ENCODE measurements around the gene SUSD5.
"Not testable (repeated sequence)": the region's sequence is repeated elsewhere in the genome, so short reads cannot be mapped to it uniquely, and the experiment has no call there.

Gene SUSD5

GRCh38 chr3:33162621-33163020, 56.0 kb downstream of the SUSD5 start:
- not testable (repeated sequence) for H3K27me3 ChIP-seq (ENCODE audit: control insufficient read depth in 5 of 5, insufficient read depth in 4 of 5, low read length in 5 of 5); H3K9ac ChIP-seq (ENCODE audit: low read length in 5 of 5); H3K4me3 ChIP-seq (ENCODE audit: low read depth in 1 of 5, low read length in 5 of 5); H3K9me3 ChIP-seq (ENCODE audit: control insufficient read depth in 5 of 5, low read length in 5 of 5); H3K27ac ChIP-seq (ENCODE audit: low read depth, low read length); H3K4me1 ChIP-seq (ENCODE audit: control insufficient read depth in 5 of 5, insufficient read depth in 5 of 5, low read length in 5 of 5); H3K36me3 ChIP-seq (ENCODE audit: control insufficient read depth in 5 of 5, insufficient read depth in 5 of 5, low read length in 5 of 5)

DNA sequence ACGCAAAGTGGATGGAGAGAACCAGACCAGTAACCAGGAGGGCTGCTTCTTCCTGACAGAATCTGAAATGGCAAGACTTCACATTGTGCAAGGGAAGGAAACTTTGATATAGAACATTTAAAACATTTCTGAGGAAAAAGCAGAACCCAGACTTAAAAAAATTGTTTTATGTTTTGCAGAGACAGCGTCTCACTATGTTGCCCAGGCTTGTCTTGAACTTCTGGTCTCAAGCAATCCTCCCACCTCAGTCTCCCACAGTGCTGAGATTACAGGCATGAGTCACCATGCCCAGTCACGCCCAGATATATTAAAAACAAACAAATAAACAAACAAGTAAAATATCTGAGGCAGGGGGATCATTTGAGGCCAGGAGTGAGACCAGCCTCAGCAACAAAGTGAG, 58.6 kb downstream of the SUSD5 start:
- no peaks in the 10 kb centered on the region for H3K4me1 ChIP-seq (ENCODE audit: control insufficient read depth in 5 of 5, insufficient read depth in 5 of 5, low read length in 5 of 5)
- no peaks in the 10 kb centered on the region for H3K36me3 ChIP-seq (ENCODE audit: control insufficient read depth in 5 of 5, insufficient read depth in 5 of 5, low read length in 5 of 5)
- no peaks in the 10 kb centered on the region for H3K27me3 ChIP-seq (ENCODE audit: control insufficient read depth in 5 of 5, insufficient read depth in 4 of 5, low read length in 5 of 5)
- H3K27ac ChIP-seq (ENCODE audit: low read depth, low read length), result no peak overlapping the region
- H3K9ac ChIP-seq (ENCODE audit: low read length in 5 of 5), result no peak overlapping the region
- no peaks in the 10 kb centered on the region for H3K9me3 ChIP-seq (ENCODE audit: control insufficient read depth in 5 of 5, low read length in 5 of 5)
- no peak overlapping the region for H3K4me3 ChIP-seq (ENCODE audit: low read depth in 1 of 5, low read length in 5 of 5)

DNA sequence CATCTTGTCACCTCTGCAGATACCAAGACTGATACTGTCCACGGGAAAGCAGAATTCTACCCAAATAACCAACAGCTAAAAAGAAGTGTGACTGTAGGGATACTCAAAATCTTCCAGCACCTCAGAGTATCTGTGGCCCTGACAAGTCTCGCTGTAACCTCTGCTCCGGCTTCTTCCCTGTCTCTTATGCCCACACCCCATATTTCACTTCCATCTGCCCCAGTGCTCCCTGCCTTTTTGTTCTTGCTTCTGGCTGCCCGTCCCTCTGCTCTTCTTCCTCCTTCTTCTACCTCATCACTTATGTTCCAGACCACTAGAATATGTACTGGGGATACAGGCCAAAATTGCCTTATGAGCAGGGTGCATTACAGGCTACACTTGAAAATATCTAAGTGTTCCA, 59.4 kb downstream of the SUSD5 start:
- Histone ChIP-seq H3K36me3 (ENCODE audit: control insufficient read depth in 5 of 5, insufficient read depth in 5 of 5, low read length in 5 of 5) (no peaks in the 10 kb centered on the region), H3K27me3 (ENCODE audit: control insufficient read depth in 5 of 5, insufficient read depth in 4 of 5, low read length in 5 of 5) (no peaks in the 10 kb centered on the region), H3K9me3 (ENCODE audit: control insufficient read depth in 5 of 5, low read length in 5 of 5) (no peaks in the 10 kb centered on the region), H3K27ac (ENCODE audit: low read depth, low read length) (no peak overlapping the region), H3K9ac (ENCODE audit: low read length in 5 of 5) (no peak overlapping the region), H3K4me1 (ENCODE audit: control insufficient read depth in 5 of 5, insufficient read depth in 5 of 5, low read length in 5 of 5) (no peaks in the 10 kb centered on the region), H3K4me3 (ENCODE audit: low read depth in 1 of 5, low read length in 5 of 5) (no peak overlapping the region)

DNA sequence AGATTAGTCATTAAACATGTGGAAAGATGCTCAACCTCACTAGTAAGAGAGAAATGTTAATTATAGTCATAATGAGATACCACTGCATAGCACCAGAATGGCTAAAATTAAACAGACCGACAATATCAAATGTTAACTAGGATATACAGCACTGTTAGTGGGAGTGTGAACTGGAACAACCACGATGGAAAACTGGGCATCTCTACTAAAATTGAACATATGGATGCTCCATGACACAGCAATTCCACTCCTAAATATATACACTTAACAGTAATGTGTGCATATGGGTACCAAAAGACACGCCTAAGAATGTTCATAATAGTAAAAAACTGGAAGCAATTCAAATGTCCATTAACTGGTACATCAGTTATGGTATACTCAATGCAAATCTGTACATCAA, 63.3 kb downstream of the SUSD5 start:
- H3K4me3 ChIP-seq (ENCODE audit: low read depth in 1 of 5, low read length in 5 of 5), result no peak overlapping the region
- no peaks in the 10 kb centered on the region for H3K36me3 ChIP-seq (ENCODE audit: control insufficient read depth in 5 of 5, insufficient read depth in 5 of 5, low read length in 5 of 5)
- H3K27me3 ChIP-seq (ENCODE audit: control insufficient read depth in 5 of 5, insufficient read depth in 4 of 5, low read length in 5 of 5), result peaks cover 0 to 2% (median 0%) of the 10 kb centered on the region in 5 donors
- no peaks in the 10 kb centered on the region for H3K4me1 ChIP-seq (ENCODE audit: control insufficient read depth in 5 of 5, insufficient read depth in 5 of 5, low read length in 5 of 5)
- H3K9ac ChIP-seq (ENCODE audit: low read length in 5 of 5), result no peak overlapping the region
- H3K27ac ChIP-seq (ENCODE audit: low read depth, low read length), result no peak overlapping the region
- no peaks in the 10 kb centered on the region for H3K9me3 ChIP-seq (ENCODE audit: control insufficient read depth in 5 of 5, low read length in 5 of 5)

DNA sequence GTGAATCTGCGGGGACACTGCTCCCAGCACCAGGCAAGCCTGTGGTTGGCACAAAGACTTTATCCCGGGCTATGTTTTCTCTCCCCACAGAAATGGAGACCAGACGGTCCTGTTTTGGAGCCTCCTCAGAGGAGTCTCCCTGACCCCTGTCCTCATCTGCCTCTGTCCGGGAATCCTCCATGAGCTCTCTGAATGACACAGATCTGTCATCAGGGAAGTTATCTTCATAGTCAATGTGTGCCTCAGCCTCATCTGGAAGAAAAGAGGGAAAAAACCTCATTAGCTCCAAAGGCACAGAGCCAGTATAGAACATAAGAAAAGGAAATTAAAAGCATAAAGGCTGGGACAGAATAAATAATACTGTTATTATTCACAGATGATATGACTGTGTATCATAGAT, 64.8 kb downstream of the SUSD5 start:
- no peak overlapping the region for H3K9ac ChIP-seq (ENCODE audit: low read length in 5 of 5)
- peaks cover 0 to 2% (median 0%) of the 10 kb centered on the region in 5 donors for H3K27me3 ChIP-seq (ENCODE audit: control insufficient read depth in 5 of 5, insufficient read depth in 4 of 5, low read length in 5 of 5)
- H3K4me3 ChIP-seq (ENCODE audit: low read depth in 1 of 5, low read length in 5 of 5), result no peak overlapping the region
- H3K4me1 ChIP-seq (ENCODE audit: control insufficient read depth in 5 of 5, insufficient read depth in 5 of 5, low read length in 5 of 5), result peaks cover 0 to 4% (median 0%) of the 10 kb centered on the region in 5 donors
- H3K36me3 ChIP-seq (ENCODE audit: control insufficient read depth in 5 of 5, insufficient read depth in 5 of 5, low read length in 5 of 5), result no peaks in the 10 kb centered on the region
- H3K27ac ChIP-seq (ENCODE audit: low read depth, low read length), result no peak overlapping the region
- no peaks in the 10 kb centered on the region for H3K9me3 ChIP-seq (ENCODE audit: control insufficient read depth in 5 of 5, low read length in 5 of 5)

DNA sequence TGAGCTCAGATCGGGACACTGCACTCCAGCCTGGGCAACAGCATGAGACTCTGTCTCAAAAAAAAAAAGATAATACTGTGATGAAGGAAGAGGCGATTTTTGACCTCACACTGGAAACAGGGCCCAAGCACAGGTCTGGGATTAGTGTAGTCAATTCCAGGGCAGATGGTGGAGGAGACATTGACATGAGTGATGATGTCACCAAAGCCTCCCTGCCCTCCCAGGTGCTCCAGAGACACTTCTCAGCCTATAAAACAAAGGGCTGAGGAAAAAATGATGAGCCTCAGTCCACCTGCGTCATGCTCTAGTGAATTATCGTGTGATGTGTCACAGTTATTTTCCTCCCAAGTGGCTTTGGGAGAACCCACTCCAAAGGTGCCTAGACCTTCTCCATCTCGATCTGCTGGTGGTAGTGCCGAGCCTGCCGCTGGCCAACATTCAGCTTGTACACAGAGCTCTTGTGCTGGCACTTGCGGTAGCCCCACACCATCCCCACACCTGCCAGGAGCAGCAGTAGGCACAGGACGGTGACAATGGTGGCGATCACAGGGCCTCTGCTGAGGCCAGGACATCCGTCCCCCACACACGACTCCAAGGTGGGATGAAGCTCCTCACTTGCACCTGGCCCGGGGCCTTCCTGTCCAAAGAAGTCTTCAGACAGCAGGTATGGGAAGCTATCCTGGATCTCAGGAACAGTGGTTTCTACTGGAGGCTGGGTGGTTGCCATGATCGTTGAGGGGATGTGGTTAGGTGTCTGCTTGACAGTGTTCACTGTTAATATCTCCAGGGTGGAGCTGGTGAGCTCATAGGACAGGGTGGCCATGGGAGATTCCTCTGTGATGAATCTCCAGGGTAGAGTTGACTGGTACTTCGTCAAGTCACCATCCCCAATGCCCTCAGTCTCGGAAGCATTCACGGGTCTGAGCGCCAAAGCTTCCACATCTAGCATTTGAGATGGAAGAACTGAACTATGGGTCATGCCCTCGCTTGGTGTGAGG, 65.9 kb downstream of the SUSD5 start:
- H3K27me3 ChIP-seq (ENCODE audit: control insufficient read depth in 5 of 5, insufficient read depth in 4 of 5, low read length in 5 of 5), result peaks cover 0 to 2% (median 0%) of the 10 kb centered on the region in 5 donors
- no peaks in the 10 kb centered on the region for H3K36me3 ChIP-seq (ENCODE audit: control insufficient read depth in 5 of 5, insufficient read depth in 5 of 5, low read length in 5 of 5)
- H3K4me1 ChIP-seq (ENCODE audit: control insufficient read depth in 5 of 5, insufficient read depth in 5 of 5, low read length in 5 of 5), result peaks cover 0 to 6% (median 0%) of the 10 kb centered on the region in 5 donors
- H3K9me3 ChIP-seq (ENCODE audit: control insufficient read depth in 5 of 5, low read length in 5 of 5), result no peaks in the 10 kb centered on the region
- no peak overlapping the region for H3K9ac ChIP-seq (ENCODE audit: low read length in 5 of 5)
- no peak overlapping the region for H3K4me3 ChIP-seq (ENCODE audit: low read depth in 1 of 5, low read length in 5 of 5)
- H3K27ac ChIP-seq (ENCODE audit: low read depth, low read length), result no peak overlapping the region

GRCh38 chr3:33149342-33149741, 69.3 kb downstream of the SUSD5 start:
- Histone ChIP-seq H3K4me3 (ENCODE audit: low read depth in 1 of 5, low read length in 5 of 5) (no peak overlapping the region), H3K4me1 (ENCODE audit: control insufficient read depth in 5 of 5, insufficient read depth in 5 of 5, low read length in 5 of 5) (peaks cover 0 to 14% (median 4%) of the 10 kb centered on the region in 5 donors), H3K9ac (ENCODE audit: low read length in 5 of 5) (no peak overlapping the region), H3K27ac (ENCODE audit: low read depth, low read length) (no peak overlapping the region), H3K27me3 (ENCODE audit: control insufficient read depth in 5 of 5, insufficient read depth in 4 of 5, low read length in 5 of 5) (peaks cover 0 to 2% (median 0%) of the 10 kb centered on the region in 5 donors), H3K36me3 (ENCODE audit: control insufficient read depth in 5 of 5, insufficient read depth in 5 of 5, low read length in 5 of 5) (peaks cover 0 to 18% (median 15%) of the 10 kb centered on the region in 5 donors), H3K9me3 (ENCODE audit: control insufficient read depth in 5 of 5, low read length in 5 of 5) (no peaks in the 10 kb centered on the region)

- H3K4me1 ChIP-seq (ENCODE audit: control insufficient read depth in 5 of 5, insufficient read depth in 5 of 5, low read length in 5 of 5), result peaks cover 0 to 14% (median 4%) of the 10 kb centered on the region in 5 donors
- no peaks in the 10 kb centered on the region for H3K9me3 ChIP-seq (ENCODE audit: control insufficient read depth in 5 of 5, low read length in 5 of 5)
- H3K27me3 ChIP-seq (ENCODE audit: control insufficient read depth in 5 of 5, insufficient read depth in 4 of 5, low read length in 5 of 5), result no peaks in the 10 kb centered on the region
- H3K9ac ChIP-seq (ENCODE audit: low read length in 5 of 5), result no peak overlapping the region
- no peak overlapping the region for H3K4me3 ChIP-seq (ENCODE audit: low read depth in 1 of 5, low read length in 5 of 5)
- no peak overlapping the region for H3K27ac ChIP-seq (ENCODE audit: low read depth, low read length)
- peaks cover 10 to 42% (median 34%) of the 10 kb centered on the region in 5 donors for H3K36me3 ChIP-seq (ENCODE audit: control insufficient read depth in 5 of 5, insufficient read depth in 5 of 5, low read length in 5 of 5)
Observed at GRCh38 chr3:33146791-33147445, 71.7 kb downstream of the SUSD5 start.

DNA sequence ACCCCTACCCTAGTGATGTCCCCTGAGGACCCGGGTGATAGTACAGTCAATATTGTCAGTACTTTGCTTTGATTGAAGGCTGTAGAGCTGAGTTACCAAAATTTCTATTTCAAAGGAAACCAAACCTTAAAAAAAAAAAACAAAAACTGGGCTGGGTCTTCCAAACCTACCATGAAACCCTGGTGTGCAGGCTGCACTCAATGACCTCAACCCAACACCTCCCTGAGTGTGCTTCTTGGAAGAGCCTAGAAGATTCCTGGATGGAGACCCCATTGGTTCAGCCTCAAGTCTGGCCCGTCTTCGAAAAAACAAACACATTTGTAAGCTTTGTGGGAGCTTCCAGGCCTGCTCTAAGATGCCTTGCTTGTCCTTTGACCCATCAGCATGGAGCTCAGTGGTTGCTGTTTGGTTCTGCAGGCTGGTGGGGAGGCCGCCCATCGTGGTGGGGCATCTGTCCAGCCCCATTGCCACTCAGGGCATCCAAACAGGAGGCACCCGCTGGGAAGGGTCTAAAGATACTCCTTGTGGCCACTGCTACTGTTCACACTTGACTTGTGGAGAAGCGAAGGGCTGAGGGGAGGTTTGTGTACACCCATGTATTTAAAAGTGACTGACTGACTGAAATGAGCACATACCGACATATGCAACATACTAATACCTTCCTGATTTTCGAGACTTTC, 72.6 kb downstream of the SUSD5 start:
- H3K9ac ChIP-seq (ENCODE audit: low read length in 5 of 5), result no peak overlapping the region

More for the DNA sequence above, 72.6 kb downstream of the SUSD5 start:
- no peak overlapping the region for H3K27ac ChIP-seq (ENCODE audit: low read depth, low read length)
- no peak overlapping the region for H3K4me3 ChIP-seq (ENCODE audit: low read depth in 1 of 5, low read length in 5 of 5)
- H3K9me3 ChIP-seq (ENCODE audit: control insufficient read depth in 5 of 5, low read length in 5 of 5), result no peaks in the 10 kb centered on the region
- H3K36me3 ChIP-seq (ENCODE audit: control insufficient read depth in 5 of 5, insufficient read depth in 5 of 5, low read length in 5 of 5), result peaks cover 12 to 50% (median 39%) of the 10 kb centered on the region in 5 donors
- H3K27me3 ChIP-seq (ENCODE audit: control insufficient read depth in 5 of 5, insufficient read depth in 4 of 5, low read length in 5 of 5), result no peaks in the 10 kb centered on the region
- H3K4me1 ChIP-seq (ENCODE audit: control insufficient read depth in 5 of 5, insufficient read depth in 5 of 5, low read length in 5 of 5), result peaks cover 0 to 14% (median 4%) of the 10 kb centered on the region in 5 donors
